HG03439 (cell line): Measurements from ENCODE around the gene PLIN5.

Source experiments
- ATAC-seq: cut with Tn5 transposase; IDR thresholded peaks from one replicate; pipeline ENCODE4 v1.9.1; 2021; ENCODE audit warnings: mild to moderate bottlenecking, moderate library complexity; ENCODE audit not compliant: unreplicated experiment

PLIN5 gene

GRCh38 chr19:4493104-4493928 is 41.7 kb downstream of the PLIN5 start:
- no peak for ATAC-seq

GRCh38 chr19:4492337-4493103 is 42.5 kb downstream of the PLIN5 start:
- ATAC-seq: no peak

DNA sequence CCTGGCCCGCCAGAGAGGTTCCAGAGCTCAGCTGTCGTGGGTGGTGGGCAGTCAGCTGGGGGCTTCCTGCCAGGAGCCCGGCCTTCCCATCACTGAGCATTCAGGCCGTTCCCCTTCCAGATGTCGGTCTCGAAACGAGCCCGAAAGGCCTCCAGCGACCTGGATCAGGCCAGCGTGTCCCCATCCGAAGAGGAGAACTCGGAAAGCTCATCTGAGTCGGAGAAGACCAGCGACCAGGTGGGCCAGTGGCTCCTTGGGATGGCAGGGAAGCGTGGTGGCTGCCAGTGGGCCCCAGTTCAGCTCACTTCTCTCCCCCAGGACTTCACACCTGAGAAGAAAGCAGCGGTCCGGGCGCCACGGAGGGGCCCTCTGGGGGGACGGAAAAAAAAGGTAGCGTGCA is 43.6 kb downstream of the PLIN5 start:
- no peak for ATAC-seq

GRCh38 chr19:4488496-4488895 is 46.5 kb downstream of the PLIN5 start:
- no peak for ATAC-seq

DNA sequence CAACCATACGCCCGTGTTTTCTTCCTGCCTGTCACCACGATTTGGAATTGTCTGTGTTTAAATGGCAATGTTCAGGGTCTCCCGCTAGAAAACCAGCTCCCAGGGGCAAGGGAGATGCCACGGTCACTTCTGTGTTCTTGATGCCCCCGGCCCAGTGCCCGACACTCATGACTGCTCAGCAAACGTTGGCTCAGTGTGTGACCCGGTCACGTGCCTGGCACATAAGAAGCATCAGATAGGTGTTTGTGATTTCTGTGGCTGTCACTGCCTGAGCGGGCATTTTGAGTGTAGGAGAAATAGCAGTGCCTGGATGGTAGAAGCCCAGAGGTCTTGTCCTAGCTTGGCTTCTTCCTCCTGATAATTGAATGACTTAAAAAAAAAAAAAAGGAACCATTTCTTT is 47.5 kb downstream of the PLIN5 start:
- ATAC-seq: no peak

- ATAC-seq: no peak
Observed at GRCh38 chr19:4483385-4483784, 51.6 kb downstream of the PLIN5 start.

DNA sequence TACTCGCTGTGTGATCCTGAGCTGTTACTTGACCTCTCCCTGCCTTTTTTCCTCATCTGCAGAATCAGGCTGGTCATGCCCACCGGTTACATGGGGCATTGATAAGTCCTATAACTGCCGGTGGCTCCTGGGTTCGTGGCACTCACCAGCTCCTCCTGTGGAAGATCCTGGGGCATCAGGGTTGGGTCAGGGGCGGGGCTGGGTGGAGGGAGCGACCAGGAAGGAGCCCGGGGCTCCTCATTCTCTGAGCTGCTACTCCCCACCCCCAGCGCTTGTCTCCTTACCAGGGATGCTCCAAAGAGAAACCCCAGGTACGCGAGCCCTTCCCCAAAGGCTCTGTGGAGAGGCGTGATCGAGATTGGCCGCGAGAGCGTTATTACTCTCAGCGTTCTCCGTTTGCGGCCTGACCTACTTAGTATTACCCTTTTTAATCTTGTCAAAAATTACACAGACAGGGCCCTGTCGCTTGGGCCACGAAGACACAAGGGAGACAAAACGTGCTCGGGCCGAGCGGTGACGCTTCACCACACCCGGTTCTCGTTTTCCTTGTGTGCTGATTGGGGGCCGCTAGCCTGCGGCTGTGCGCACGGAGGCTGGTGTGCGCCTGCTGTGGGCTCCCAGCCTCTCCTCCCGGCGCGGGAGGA is 52.2 kb downstream of the PLIN5 start:
- no peak for ATAC-seq

- no peak for ATAC-seq
Observed at GRCh38 chr19:4477034-4477801, 57.8 kb downstream of the PLIN5 start.

GRCh38 chr19:4474514-4475022 is 60.5 kb downstream of the PLIN5 start:
- ATAC-seq: no peak

DNA sequence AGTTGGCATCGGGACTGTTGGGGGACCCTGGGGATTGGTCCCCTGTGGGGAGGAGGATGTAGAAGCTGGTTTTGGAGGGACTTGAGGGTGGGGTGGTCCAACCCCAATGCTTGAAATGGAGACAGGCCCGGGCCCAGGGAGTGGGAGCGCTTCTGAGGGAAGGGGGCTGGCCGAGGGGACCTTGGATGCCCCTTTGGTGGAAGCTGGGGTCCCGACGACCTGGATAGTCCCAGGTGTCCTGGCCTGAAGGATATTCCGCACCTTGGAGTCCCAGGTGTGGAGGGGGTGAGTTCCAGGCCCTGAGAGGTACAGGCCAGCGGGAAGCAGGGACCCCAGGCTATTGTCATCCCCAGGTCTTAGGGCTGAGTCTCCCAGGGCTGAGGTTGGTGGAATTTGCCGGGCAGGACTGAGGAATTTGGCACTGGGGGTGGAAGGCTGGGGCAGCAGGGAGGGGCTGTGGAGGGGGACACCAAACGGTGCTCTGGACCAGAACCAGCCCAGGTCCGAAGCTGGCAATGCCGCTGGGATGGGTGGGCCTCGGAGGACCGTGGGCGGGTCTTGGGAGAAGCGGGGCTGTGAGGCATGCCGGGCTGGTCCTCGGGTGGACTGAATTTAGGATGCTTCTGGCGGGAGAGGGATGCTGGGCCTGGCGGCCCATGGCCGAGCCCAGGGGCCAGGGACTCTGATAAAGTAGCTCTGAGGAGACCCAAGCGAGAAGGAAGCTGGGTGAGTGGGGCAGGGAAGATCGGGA is 61.1 kb downstream of the PLIN5 start:
- no peak for ATAC-seq

GRCh38 chr19:4473011-4473762 is 61.8 kb downstream of the PLIN5 start:
- ATAC-seq: no peak
